Stimulated activated CD8-positive, alpha-beta memory T cell treated with anti-CD3 and anti-CD28 coated beads, Interleukin-12 subunit alpha, Interleukin-12 subunit beta, amount 100 ng/mL, for 4 hours (primary cell): ENCODE results near the gene FOXM1.

ENCODE experiments used
- DNase-seq: peaks from one replicate; pipeline ENCODE4 v3.0.0-alpha.2; 2020; ENCODE audit warnings: low read depth

Gene FOXM1

GRCh38 chr12:2877047-2877952 lies at the start of gene FOXM1, which contains the start of gene RHNO1:
FOXM1 (minus strand) TSS chr12:2877174; CDS start chr12:2874478, 2,696 bp downstream.
RHNO1 (plus strand) TSS chr12:2877223; CDS start chr12:2885367, 8,144 bp downstream.
- DNase-seq, result peak; percentile 79

GRCh38 chr12:2925322-2925995 lies 48.5 kb upstream of the FOXM1 start:
- DNase-seq, result no peak

GRCh38 chr12:2924019-2924418 lies 47.0 kb upstream of the FOXM1 start:
- DNase-seq, result no peak

GRCh38 chr12:2923057-2923456 lies 46.1 kb upstream of the FOXM1 start:
- DNase-seq, result no peak

GRCh38 chr12:2922329-2922728 lies 45.4 kb upstream of the FOXM1 start:
- DNase-seq, result no peak

- DNase-seq, result no peak
Measured at GRCh38 chr12:2919249-2919648, 42.3 kb upstream of the FOXM1 start.

- no peak for DNase-seq
Measured at GRCh38 chr12:2912216-2912575, 35.2 kb upstream of the FOXM1 start.

GRCh38 chr12:2904260-2904659 lies 27.3 kb upstream of the FOXM1 start:
- DNase-seq, result no peak

- DNase-seq, result no peak
Measured at GRCh38 chr12:2902272-2902880, 25.4 kb upstream of the FOXM1 start.

- no peak for DNase-seq
Measured at GRCh38 chr12:2900642-2901041, 23.7 kb upstream of the FOXM1 start.

GRCh38 chr12:2897418-2897817 lies 20.4 kb upstream of the FOXM1 start:
- DNase-seq, result no peak

- DNase-seq, result no peak
Measured at GRCh38 chr12:2895511-2895910, 18.5 kb upstream of the FOXM1 start.

- DNase-seq, result no peak
Measured at GRCh38 chr12:2895051-2895451, 18.1 kb upstream of the FOXM1 start.

GRCh38 chr12:2893007-2893406 lies 16.0 kb upstream of the FOXM1 start:
- no peak for DNase-seq

GRCh38 chr12:2892246-2892645 lies 15.3 kb upstream of the FOXM1 start:
- no peak for DNase-seq

GRCh38 chr12:2891240-2892053 lies 14.5 kb upstream of the FOXM1 start:
- no peak for DNase-seq

GRCh38 chr12:2890388-2891239 lies 13.6 kb upstream of the FOXM1 start, which contains the start of gene TULP3:
TULP3 (plus strand) TSS chr12:2890891; CDS start chr12:2890948, 57 bp downstream.
- peak; percentile 98 for DNase-seq

GRCh38 chr12:2890001-2890387 lies 13.0 kb upstream of the FOXM1 start:
- DNase-seq, result no peak

- no peak for DNase-seq
Measured at GRCh38 chr12:2886768-2887450, 9.9 kb upstream of the FOXM1 start.

GRCh38 chr12:2884810-2885209 lies 7.8 kb upstream of the FOXM1 start:
- no peak for DNase-seq
